SK-N-SH treated with all-trans-retinoic acid at 6 μM for 48 hours (cell line): Measurements from ENCODE around the gene GPC5.

Source experiments
- ARNTL ChIP-seq: fragments of 450-650 bp; formaldehyde crosslinking; IDR thresholded peaks from 2 replicates; pipeline ENCODE4 v1.5.0; 2020; ENCODE audit warnings: low read depth, mild to moderate bottlenecking, moderate library complexity, borderline replicate concordance
- BACH2 ChIP-seq: fragments of 250-450 bp; sonication (Bioruptor Pico); IDR thresholded peaks from 2 replicates; pipeline ENCODE4 v1.9.0; 2021; ENCODE audit warnings: mild to moderate bottlenecking, borderline replicate concordance
- CSDC2 ChIP-seq: fragments of 250-450 bp; sonication (Bioruptor Pico); IDR thresholded peaks from 2 replicates; pipeline ENCODE4 v1.5.0; 2020; ENCODE audit warnings: mild to moderate bottlenecking, moderate library complexity
- OSR1 ChIP-seq: fragments of 250-450 bp; sonication (Bioruptor Pico); IDR thresholded peaks from 2 replicates; pipeline ENCODE4 v1.8.0; 2022; ENCODE audit warnings: moderate library complexity, mild to moderate bottlenecking, inconsistent platforms
- RARB ChIP-seq: fragments of 250-450 bp; sonication (Bioruptor Pico); IDR thresholded peaks from 2 replicates; pipeline ENCODE4 v1.8.0; 2021; ENCODE audit warnings: mild to moderate bottlenecking, moderate library complexity
- ZFP30 ChIP-seq: fragments of 450-650 bp; formaldehyde crosslinking; IDR thresholded peaks from 2 replicates; pipeline ENCODE4 v1.5.0; 2022; ENCODE audit warnings: mild to moderate bottlenecking, moderate library complexity
- ZNF565 ChIP-seq: fragments of 450-650 bp; formaldehyde crosslinking; conservative IDR thresholded peaks from 2 replicates; pipeline ENCODE4 v1.5.0; 2020; ENCODE audit warnings: low read depth, mild to moderate bottlenecking, moderate library complexity
- TF ChIP-seq, protein P1 (sequence below): fragments of 250-450 bp; sonication (Bioruptor Pico); IDR thresholded peaks from 2 replicates; pipeline ENCODE4 v1.5.1; 2020; ENCODE audit warnings: low read depth, mild to moderate bottlenecking, moderate library complexity
- TF ChIP-seq, protein P2 (sequence below): fragments of 250-450 bp; sonication (Bioruptor Pico); IDR thresholded peaks from 2 replicates; pipeline ENCODE4 v1.5.1; 2021; ENCODE audit warnings: mild to moderate bottlenecking, moderate library complexity

DNA sequence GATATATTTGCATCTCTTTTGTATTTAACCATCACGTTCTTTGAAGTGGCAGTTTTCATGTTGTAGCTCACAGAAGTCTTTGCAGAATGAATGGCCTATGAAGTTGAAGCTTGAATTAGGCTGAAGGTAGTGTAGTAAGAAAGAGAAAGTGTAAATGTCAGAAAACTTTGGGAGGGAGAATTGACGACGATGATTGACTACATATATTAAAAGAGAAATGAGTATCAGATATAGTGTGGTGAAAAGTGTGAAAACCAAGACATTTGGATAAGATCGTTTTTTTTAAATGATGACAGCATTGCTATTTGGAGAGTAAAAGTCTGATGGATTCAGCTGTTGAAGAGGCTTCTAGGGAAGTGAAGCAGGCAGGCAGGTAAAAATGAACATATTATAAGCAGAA, 14.6 kb upstream of the GPC5 start:
- TF ChIP-seq ARNTL (CRISPR knock-in tag) (no peak), OSR1 (CRISPR knock-in tag) (no peak), ZFP30 (CRISPR knock-in tag) (no peak), CSDC2 (CRISPR knock-in tag) (no peak), RARB (CRISPR knock-in tag) (no peak), BACH2 (CRISPR knock-in tag) (no peak), ZNF565 (CRISPR knock-in tag) (no peak)
- TF ChIP-seq, protein P1, sequence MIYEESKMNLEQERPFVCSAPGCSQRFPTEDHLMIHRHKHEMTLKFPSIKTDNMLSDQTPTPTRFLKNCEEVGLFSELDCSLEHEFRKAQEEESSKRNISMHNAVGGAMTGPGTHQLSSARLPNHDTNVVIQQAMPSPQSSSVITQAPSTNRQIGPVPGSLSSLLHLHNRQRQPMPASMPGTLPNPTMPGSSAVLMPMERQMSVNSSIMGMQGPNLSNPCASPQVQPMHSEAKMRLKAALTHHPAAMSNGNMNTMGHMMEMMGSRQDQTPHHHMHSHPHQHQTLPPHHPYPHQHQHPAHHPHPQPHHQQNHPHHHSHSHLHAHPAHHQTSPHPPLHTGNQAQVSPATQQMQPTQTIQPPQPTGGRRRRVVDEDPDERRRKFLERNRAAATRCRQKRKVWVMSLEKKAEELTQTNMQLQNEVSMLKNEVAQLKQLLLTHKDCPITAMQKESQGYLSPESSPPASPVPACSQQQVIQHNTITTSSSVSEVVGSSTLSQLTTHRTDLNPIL (CRISPR knock-in tag): no peak
- TF ChIP-seq, protein P2, sequence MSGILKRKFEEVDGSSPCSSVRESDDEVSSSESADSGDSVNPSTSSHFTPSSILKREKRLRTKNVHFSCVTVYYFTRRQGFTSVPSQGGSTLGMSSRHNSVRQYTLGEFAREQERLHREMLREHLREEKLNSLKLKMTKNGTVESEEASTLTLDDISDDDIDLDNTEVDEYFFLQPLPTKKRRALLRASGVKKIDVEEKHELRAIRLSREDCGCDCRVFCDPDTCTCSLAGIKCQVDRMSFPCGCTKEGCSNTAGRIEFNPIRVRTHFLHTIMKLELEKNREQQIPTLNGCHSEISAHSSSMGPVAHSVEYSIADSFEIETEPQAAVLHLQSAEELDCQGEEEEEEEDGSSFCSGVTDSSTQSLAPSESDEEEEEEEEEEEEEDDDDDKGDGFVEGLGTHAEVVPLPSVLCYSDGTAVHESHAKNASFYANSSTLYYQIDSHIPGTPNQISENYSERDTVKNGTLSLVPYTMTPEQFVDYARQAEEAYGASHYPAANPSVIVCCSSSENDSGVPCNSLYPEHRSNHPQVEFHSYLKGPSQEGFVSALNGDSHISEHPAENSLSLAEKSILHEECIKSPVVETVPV (CRISPR knock-in tag): no peak
